Neural progenitor cell (in vitro differentiated cells): ENCODE results near the gene UBTD1. TPM values are rescaled to one million over a fixed set of nuclear protein-coding genes. Genes with fewer than 3 reads are reported as not detected.

ENCODE experiments used
- DNase-seq: peaks from one replicate; pipeline ENCODE4 v3.0.0-alpha.2; 2016; ENCODE audit warnings: low spot score
- H2AFZ ChIP-seq: fragments of 200-600 bp; sonication (generic); replicated peaks from 2 replicates; pipeline ENCODE4 v1.6.1; 2016; ENCODE audit warnings: antibody characterized with exemption
- H3F3A ChIP-seq: fragments of 200-600 bp; sonication (generic); 2 replicates; pipeline ENCODE4 v1.6.1; 2016; ENCODE audit warnings: antibody characterized with exemption, low read depth
- H3K27ac ChIP-seq: fragments of 200-600 bp; sonication (generic); 2 replicates; pipeline ENCODE4 v1.5.1; 2016; ENCODE audit warnings: mild to moderate bottlenecking
- H3K27me3 ChIP-seq: fragments of 200-600 bp; sonication (generic); 2 replicates; pipeline ENCODE4 v1.6.1; 2016; ENCODE audit warnings: mild to moderate bottlenecking, moderate library complexity
- H3K36me3 ChIP-seq: fragments of 200-600 bp; sonication (generic); 2 replicates; pipeline ENCODE4 v1.5.1; 2016
- H3K4me1 ChIP-seq: fragments of 200-600 bp; sonication (generic); 2 replicates; pipeline ENCODE4 v1.6.1; 2016; ENCODE audit warnings: mixed run types
- H3K4me2 ChIP-seq: fragments of 200-600 bp; sonication (generic); 2 replicates; pipeline ENCODE4 v1.6.1; 2016
- H3K4me3 ChIP-seq: fragments of 200-600 bp; sonication (generic); 2 replicates; pipeline ENCODE4 v1.5.1; 2016
- H3K79me2 ChIP-seq: fragments of 200-600 bp; sonication (generic); 2 replicates; pipeline ENCODE4 v1.6.1; 2016; ENCODE audit warnings: low read depth
- H3K9ac ChIP-seq: fragments of 200-600 bp; sonication (generic); 2 replicates; pipeline ENCODE4 v1.6.1; 2016
- H3K9me3 ChIP-seq: fragments of 200-600 bp; sonication (generic); 2 replicates; pipeline ENCODE4 v1.5.1; 2016; ENCODE audit warnings: low read depth
- H4K20me1 ChIP-seq: fragments of 200-600 bp; sonication (generic); 2 replicates; pipeline ENCODE4 v1.6.1; 2016; ENCODE audit warnings: low read depth
- H3K27ac Mint-ChIP-seq: 3 replicates; pipeline ENCODE4 v1.8.0; 2021; ENCODE audit warnings: mixed read lengths
- H3K27me3 Mint-ChIP-seq: 2 replicates; pipeline ENCODE4 v1.8.0; 2022; ENCODE audit warnings: low read depth, mild to moderate bottlenecking, inconsistent platforms, moderate library complexity, mixed read lengths; ENCODE audit not compliant: insufficient read depth
- H3K36me3 Mint-ChIP-seq: 3 replicates; pipeline ENCODE4 v1.8.0; 2021; ENCODE audit warnings: mixed read lengths
- H3K4me1 Mint-ChIP-seq: 3 replicates; pipeline ENCODE4 v1.8.0; 2021; ENCODE audit warnings: mixed read lengths
- H3K4me3 Mint-ChIP-seq: 3 replicates; pipeline ENCODE4 v1.8.0; 2021; ENCODE audit warnings: mild to moderate bottlenecking, moderate library complexity, mixed read lengths
- H3K9me3 Mint-ChIP-seq: 3 replicates; pipeline ENCODE4 v1.8.0; 2020; ENCODE audit warnings: mixed read lengths
- EZH2 ChIP-seq: fragments of 200-600 bp; sonication (generic); IDR thresholded peaks from 2 replicates; pipeline ENCODE4 v1.6.1; 2017; ENCODE audit warnings: antibody characterized with exemption, mild to moderate bottlenecking, moderate library complexity
- EZH2phosphoT487 ChIP-seq: fragments of 200-600 bp; sonication (generic); IDR thresholded peaks from 2 replicates; pipeline ENCODE4 v1.6.1; 2017; ENCODE audit warnings: antibody characterized with exemption
- total RNA-seq: library from RNA; depleted of rRNA; stranded (reverse); fragments of >200 nt; gene quantifications from 2 replicates; pipeline ENCODE4 v1.2.3, GENCODE V29; 2015; ENCODE audit warnings: low replicate concordance
- TF ChIP-seq, protein P1 (sequence below): fragments of 200-600 bp; sonication (generic); IDR thresholded peaks from 2 replicates; pipeline ENCODE4 v1.5.1; 2017; ENCODE audit warnings: antibody characterized with exemption, mild to moderate bottlenecking

UBTD1 gene
- total RNA-seq, 1 donor from 2014 or later = 4.7 TPM

DNA sequence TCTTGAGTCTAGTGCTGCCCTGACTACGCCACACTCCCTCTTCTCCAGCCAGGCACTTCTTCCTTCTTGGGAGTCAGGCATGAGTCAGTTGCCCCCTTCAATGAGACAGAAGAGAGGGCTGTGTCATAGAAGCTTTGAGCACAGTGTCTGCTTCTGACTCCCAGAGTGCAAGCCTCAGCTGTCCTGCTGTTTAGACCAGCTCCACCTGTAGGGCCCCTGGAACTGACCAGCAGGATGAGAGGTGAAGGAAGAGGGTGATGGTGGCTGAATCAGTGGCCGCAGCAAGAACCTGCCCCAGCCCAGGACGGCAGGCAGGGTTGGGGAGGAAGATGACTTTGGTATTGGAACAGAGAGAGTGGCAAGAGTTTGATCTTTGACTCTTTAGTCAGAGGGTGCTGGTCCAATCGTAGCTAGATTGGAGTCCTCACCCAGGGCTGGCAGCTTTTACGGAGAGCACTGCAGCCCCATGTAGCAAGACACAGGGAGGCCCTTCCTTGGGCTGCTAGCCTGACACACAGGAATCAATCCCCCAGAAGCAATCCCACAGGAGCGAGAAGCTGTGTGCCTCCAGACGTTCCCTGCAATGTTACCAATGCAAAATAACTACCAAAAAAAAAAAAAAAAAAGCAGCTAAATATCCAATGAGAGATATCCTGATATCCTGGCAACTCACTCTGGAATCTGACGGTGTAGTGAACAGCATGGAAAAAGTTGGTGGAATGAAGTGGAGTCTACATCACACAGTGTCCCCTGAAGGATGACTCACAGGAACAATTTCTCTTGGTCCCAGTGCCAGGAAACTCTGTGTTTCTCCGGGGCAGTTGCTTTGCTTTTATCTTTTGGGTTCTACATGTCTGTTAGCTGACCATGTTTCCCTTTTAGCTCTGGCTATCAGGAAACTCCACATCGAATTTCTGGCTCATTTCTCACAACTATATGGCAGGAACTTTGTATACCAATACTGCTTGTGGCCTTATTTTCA lies 97.7 kb downstream of the UBTD1 start:
- H3K4me1 ChIP-seq = no peaks in the 10 kb centered on the region
- Mint-ChIP-seq H3K4me3 (no peak overlapping the region), H3K4me1 (peaks cover 28% of the 10 kb centered on the region), H3K27me3 (no peaks in the 10 kb centered on the region), H3K9me3 (no peaks in the 10 kb centered on the region), H3K27ac (peak overlapping the region; percentile 92), H3K36me3 (no peaks in the 10 kb centered on the region)
- no peaks in the 10 kb centered on the region for H3K79me2 ChIP-seq
- no peaks in the 10 kb centered on the region for H3F3A ChIP-seq
- no peaks in the 10 kb centered on the region for H3K27me3 ChIP-seq
- H3K9me3 ChIP-seq = no peaks in the 10 kb centered on the region
- H3K4me3 ChIP-seq = no peak overlapping the region
- no peaks in the 10 kb centered on the region for H4K20me1 ChIP-seq
- H3K9ac ChIP-seq = no peak overlapping the region
- DNase-seq = no peak
- H3K36me3 ChIP-seq = no peaks in the 10 kb centered on the region
- no peak overlapping the region for H3K27ac ChIP-seq
- no peak overlapping the region for H3K4me2 ChIP-seq
- no peak overlapping the region for H2AFZ ChIP-seq
- TF ChIP-seq EZH2phosphoT487 = no peak
- TF ChIP-seq, protein P1, sequence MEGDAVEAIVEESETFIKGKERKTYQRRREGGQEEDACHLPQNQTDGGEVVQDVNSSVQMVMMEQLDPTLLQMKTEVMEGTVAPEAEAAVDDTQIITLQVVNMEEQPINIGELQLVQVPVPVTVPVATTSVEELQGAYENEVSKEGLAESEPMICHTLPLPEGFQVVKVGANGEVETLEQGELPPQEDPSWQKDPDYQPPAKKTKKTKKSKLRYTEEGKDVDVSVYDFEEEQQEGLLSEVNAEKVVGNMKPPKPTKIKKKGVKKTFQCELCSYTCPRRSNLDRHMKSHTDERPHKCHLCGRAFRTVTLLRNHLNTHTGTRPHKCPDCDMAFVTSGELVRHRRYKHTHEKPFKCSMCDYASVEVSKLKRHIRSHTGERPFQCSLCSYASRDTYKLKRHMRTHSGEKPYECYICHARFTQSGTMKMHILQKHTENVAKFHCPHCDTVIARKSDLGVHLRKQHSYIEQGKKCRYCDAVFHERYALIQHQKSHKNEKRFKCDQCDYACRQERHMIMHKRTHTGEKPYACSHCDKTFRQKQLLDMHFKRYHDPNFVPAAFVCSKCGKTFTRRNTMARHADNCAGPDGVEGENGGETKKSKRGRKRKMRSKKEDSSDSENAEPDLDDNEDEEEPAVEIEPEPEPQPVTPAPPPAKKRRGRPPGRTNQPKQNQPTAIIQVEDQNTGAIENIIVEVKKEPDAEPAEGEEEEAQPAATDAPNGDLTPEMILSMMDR = no peak
- TF ChIP-seq EZH2 = no peak

DNA sequence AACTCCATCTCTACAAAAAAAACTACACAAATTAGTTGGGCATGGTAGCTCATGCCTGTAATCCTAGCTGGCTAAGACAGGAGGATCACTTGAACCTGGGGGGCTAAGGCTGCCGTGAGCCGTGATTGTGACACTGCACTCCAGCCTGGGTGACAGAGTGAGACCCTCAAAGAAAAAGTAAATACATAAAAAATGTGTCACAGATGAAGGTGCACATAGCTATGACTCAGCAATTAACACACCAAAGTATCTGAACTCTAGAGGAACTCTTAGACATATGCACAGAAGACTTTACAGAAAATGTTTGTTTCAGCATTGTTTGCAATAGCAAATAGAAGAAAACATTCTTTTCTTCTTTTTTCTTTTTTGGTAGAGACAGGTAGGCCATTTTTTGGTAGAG lies 99.1 kb downstream of the UBTD1 start:
- Histone ChIP-seq H3K27me3 (no peaks in the 10 kb centered on the region), H3K27ac (no peak overlapping the region), H4K20me1 (no peaks in the 10 kb centered on the region), H2AFZ (no peak overlapping the region), H3K9ac (no peak overlapping the region), H3K36me3 (no peaks in the 10 kb centered on the region), H3F3A (no peaks in the 10 kb centered on the region), H3K4me3 (no peak overlapping the region), H3K4me1 (no peaks in the 10 kb centered on the region), H3K9me3 (no peaks in the 10 kb centered on the region), H3K4me2 (no peak overlapping the region), H3K79me2 (no peaks in the 10 kb centered on the region)
- no peak for TF ChIP-seq EZH2
- TF ChIP-seq, protein P1 = no peak
- no peak overlapping the region for H3K4me3 Mint-ChIP-seq
- peaks cover 7% of the 10 kb centered on the region for H3K27me3 Mint-ChIP-seq
- DNase-seq = no peak
- H3K36me3 Mint-ChIP-seq = no peaks in the 10 kb centered on the region
- peaks cover 28% of the 10 kb centered on the region for H3K4me1 Mint-ChIP-seq
- no peak overlapping the region for H3K27ac Mint-ChIP-seq
- no peaks in the 10 kb centered on the region for H3K9me3 Mint-ChIP-seq

DNA sequence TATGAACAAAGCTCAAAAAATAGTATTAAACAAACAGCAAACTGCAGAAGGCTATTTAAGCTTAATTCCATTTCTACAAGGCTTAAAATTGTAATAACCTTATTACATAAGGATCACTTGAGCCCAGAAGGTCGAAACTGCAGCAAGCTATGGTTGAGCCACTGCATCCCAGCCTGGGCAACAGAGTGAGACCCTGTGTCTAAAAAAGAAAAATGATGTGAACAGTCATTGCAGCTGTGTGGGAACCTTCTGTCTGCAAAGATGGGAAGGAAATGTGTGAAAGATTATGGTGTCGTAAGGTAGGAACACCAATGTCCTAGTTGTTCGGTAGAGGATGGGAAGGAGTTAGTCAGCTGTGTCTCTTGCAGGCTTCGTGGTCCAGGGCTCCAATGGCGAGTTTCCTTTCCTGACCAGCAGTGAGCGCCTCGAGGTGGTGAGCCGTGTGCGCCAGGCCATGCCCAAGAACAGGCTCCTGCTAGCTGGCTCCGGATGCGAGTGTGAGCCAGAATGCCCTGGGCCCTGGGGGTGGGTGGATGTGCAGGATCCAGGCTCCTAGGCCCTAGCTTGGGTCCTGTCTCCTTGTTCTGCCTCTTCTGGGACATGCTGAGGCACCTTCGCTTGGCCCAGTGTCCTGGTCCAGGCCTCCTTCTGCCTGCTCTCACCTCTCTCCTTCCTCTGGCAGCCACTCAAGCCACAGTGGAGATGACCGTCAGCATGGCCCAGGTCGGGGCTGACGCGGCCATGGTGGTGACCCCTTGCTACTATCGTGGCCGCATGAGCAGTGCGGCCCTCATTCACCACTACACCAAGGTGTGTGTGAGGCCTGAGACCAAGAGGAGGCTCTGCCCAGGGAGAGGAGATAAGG lies 99.9 kb downstream of the UBTD1 start:
- no peaks in the 10 kb centered on the region for H3F3A ChIP-seq
- no peak overlapping the region for H2AFZ ChIP-seq
- no peaks in the 10 kb centered on the region for H4K20me1 ChIP-seq
- Mint-ChIP-seq H3K4me3 (no peak overlapping the region), H3K27ac (no peak overlapping the region), H3K36me3 (no peaks in the 10 kb centered on the region), H3K27me3 (peaks cover 7% of the 10 kb centered on the region), H3K4me1 (peaks cover 28% of the 10 kb centered on the region), H3K9me3 (no peaks in the 10 kb centered on the region)
- H3K9ac ChIP-seq = no peak overlapping the region
- no peaks in the 10 kb centered on the region for H3K27me3 ChIP-seq
- no peaks in the 10 kb centered on the region for H3K79me2 ChIP-seq
- no peak for DNase-seq
- no peak overlapping the region for H3K4me2 ChIP-seq
- H3K4me1 ChIP-seq = no peaks in the 10 kb centered on the region
- H3K27ac ChIP-seq = no peak overlapping the region
- no peaks in the 10 kb centered on the region for H3K9me3 ChIP-seq
- no peak overlapping the region for H3K4me3 ChIP-seq
- H3K36me3 ChIP-seq = no peaks in the 10 kb centered on the region
- TF ChIP-seq, protein P1 = no peak
- TF ChIP-seq EZH2phosphoT487 (no peak), EZH2 (no peak)
